ENCODE measurements around the gene WDHD1.
"Not testable (repeated sequence)": the region's sequence is repeated elsewhere in the genome, so short reads cannot be mapped to it uniquely, and the experiment has no call there.

WDHD1 gene

DNA sequence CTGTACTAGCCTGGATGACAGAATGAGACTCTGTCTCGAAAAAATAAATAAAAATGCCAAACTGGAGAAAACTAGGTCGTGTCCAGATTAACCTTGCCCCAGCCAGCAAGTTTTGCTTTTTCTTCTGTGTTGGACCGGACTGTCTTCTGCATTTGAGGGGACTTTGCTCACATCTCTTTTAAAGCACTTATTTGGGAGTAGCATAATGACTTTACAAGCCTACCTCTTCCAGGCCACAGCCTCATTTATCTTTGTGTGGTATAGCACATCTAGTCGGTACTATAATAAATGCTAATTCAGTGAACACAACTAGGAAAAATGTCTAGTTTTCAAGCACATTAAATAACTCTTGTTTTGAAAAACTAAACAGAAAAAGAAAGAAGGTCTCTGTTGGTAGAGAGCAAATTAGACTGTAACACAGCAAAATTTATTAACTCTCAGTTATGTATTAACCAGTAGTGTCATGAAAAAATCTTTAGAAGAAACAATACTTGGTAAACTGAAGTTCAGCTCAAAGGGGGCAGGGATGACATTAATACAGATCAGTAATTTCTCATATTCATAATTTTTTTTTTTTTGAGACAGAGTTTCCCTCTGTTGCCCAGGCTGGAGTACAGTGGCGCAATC lies 52.0 kb downstream of the WDHD1 start:
- Histone ChIP-seq H3K27ac (ENCODE audit: insufficient read depth in 1 of 2, low read depth in 1 of 2, low read length in 2 of 2, poor library complexity in 1 of 2, severe bottlenecking in 2 of 2) (no peak overlapping the region), H3K27me3 (replicated peaks in 2 of 5; ENCODE audit: control insufficient read depth in 4 of 5, insufficient read depth in 5 of 5, low read length in 4 of 5) (no peaks in the 10 kb centered on the region), H3K9me3 (ENCODE audit: control extremely low read depth in 1 of 5, control insufficient read depth in 4 of 5, insufficient read depth in 2 of 5, low read depth in 1 of 5, low read length in 4 of 5) (no peaks in the 10 kb centered on the region), H3K4me1 (ENCODE audit: control extremely low read depth in 1 of 4, control insufficient read depth in 4 of 4, insufficient read depth in 4 of 4, low read length in 3 of 4) (no peaks in the 10 kb centered on the region), H3K36me3 (ENCODE audit: control insufficient read depth in 4 of 4, insufficient read depth in 4 of 4, low read length in 3 of 4) (peaks cover 0 to 12% (median 8%) of the 10 kb centered on the region in 4 experiments), H3K4me3 (ENCODE audit: control insufficient read depth in 1 of 7, extremely low read depth in 1 of 7, insufficient read depth in 4 of 7, low read depth in 2 of 7, low read length in 6 of 7) (no peak overlapping the region)
- POLR2A ChIA-PET, result no interaction called here
- no peak for DNase-seq
- WGBS (ENCODE audit: insufficient coverage), result 96% methylated on average over 3 of the region's 5 CpGs
- CTCF ChIA-PET, result interaction anchor here (1.5 kb wide), 1 partner anchor 10 kb away, joined by 4 read pairs; no protein-coding TSS in a partner anchor

DNA sequence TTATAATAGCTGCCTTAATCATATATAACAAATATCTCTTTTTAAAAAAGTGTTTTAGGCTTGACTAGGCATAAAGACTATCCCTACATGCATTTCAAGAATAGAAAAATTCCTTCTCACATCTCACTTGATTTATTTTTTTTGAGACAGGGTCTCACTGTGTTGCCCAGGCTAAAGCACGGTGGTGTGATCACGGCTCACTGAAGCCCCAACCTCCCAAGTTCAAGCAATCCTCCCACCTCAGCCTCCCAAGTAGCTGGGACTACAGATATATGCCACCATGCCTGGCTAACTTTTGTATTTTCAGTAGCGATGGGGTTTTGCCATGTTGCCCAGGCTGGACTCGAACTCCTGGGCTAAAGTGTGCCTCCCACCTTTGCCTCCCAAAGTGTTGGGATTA lies 59.4 kb downstream of the WDHD1 start:
- ChIA-PET POLR2A (no interaction called here), CTCF (interaction anchor here (0.8 kb wide), 1 partner anchor 10 kb away, joined by 4 read pairs; no protein-coding TSS in a partner anchor)
- Histone ChIP-seq H3K27me3 (replicated peaks in 2 of 5; ENCODE audit: control insufficient read depth in 4 of 5, insufficient read depth in 5 of 5, low read length in 4 of 5) (no peaks in the 10 kb centered on the region), H3K9me3 (ENCODE audit: control extremely low read depth in 1 of 5, control insufficient read depth in 4 of 5, insufficient read depth in 2 of 5, low read depth in 1 of 5, low read length in 4 of 5) (no peaks in the 10 kb centered on the region), H3K27ac (ENCODE audit: insufficient read depth in 1 of 2, low read depth in 1 of 2, low read length in 2 of 2, poor library complexity in 1 of 2, severe bottlenecking in 2 of 2) (no peak overlapping the region), H3K36me3 (ENCODE audit: control insufficient read depth in 4 of 4, insufficient read depth in 4 of 4, low read length in 3 of 4) (peaks cover 0 to 27% (median 10%) of the 10 kb centered on the region in 4 experiments), H3K4me3 (ENCODE audit: control insufficient read depth in 1 of 7, extremely low read depth in 1 of 7, insufficient read depth in 4 of 7, low read depth in 2 of 7, low read length in 6 of 7) (no peak overlapping the region), H3K4me1 (ENCODE audit: control extremely low read depth in 1 of 4, control insufficient read depth in 4 of 4, insufficient read depth in 4 of 4, low read length in 3 of 4) (no peaks in the 10 kb centered on the region)
- no peak for DNase-seq
- WGBS (ENCODE audit: insufficient coverage), result 100% methylated on average over 3 of the region's 4 CpGs

DNA sequence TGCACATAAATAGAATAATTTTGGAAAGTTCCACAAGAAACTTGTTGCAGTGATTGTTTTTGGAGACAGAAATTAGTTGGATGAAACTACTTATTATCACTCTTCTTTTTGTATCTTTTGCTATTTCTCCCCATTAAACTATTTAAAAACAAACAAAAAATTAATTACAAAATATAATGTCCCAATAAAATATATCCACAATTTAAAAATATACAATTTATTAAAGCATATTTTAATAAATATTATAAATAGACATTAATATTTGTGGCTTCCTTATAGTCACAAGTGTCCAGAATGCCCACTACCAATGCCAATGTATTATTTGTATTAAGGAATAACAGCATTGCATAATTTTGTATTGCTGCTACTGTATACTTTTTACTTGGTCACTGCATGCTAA lies 71.8 kb downstream of the WDHD1 start:
- no peak overlapping the region for H3K4me3 ChIP-seq (ENCODE audit: control insufficient read depth in 1 of 7, extremely low read depth in 1 of 7, insufficient read depth in 4 of 7, low read depth in 2 of 7, low read length in 6 of 7)
- POLR2A ChIA-PET, result no interaction called here
- CTCF ChIA-PET, result no interaction called here
- H3K27ac ChIP-seq (ENCODE audit: insufficient read depth in 1 of 2, low read depth in 1 of 2, low read length in 2 of 2, poor library complexity in 1 of 2, severe bottlenecking in 2 of 2), result no peak overlapping the region
- H3K4me1 ChIP-seq (ENCODE audit: control extremely low read depth in 1 of 4, control insufficient read depth in 4 of 4, insufficient read depth in 4 of 4, low read length in 3 of 4), result no peaks in the 10 kb centered on the region
- no peaks in the 10 kb centered on the region for H3K27me3 ChIP-seq (replicated peaks in 2 of 5; ENCODE audit: control insufficient read depth in 4 of 5, insufficient read depth in 5 of 5, low read length in 4 of 5)
- H3K9me3 ChIP-seq (ENCODE audit: control extremely low read depth in 1 of 5, control insufficient read depth in 4 of 5, insufficient read depth in 2 of 5, low read depth in 1 of 5, low read length in 4 of 5), result no peaks in the 10 kb centered on the region
- H3K36me3 ChIP-seq (ENCODE audit: control insufficient read depth in 4 of 4, insufficient read depth in 4 of 4, low read length in 3 of 4), result peaks cover 8 to 41% (median 12%) of the 10 kb centered on the region in 4 experiments
- DNase-seq, result no peak

DNA sequence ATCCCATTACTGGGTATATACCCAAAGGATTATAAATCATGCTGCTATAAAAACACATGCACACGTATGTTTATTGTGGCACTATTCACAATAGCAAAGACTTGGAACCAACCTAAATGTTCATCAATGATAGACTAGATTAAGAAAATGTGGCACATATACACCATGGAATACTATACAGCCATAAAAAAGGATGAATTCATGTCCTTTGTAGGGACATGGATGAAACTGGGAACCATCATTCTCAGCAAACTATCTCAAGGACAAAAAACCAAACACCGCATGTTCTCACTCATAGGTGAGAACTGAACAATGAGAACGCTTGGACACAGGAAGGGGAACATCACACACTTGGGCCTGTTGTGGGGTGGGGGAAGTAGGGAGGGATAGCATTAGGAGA lies 73.3 kb downstream of the WDHD1 start:
- H3K9me3 ChIP-seq (ENCODE audit: control extremely low read depth in 1 of 5, control insufficient read depth in 4 of 5, insufficient read depth in 2 of 5, low read depth in 1 of 5, low read length in 4 of 5); H3K4me1 ChIP-seq (ENCODE audit: control extremely low read depth in 1 of 4, control insufficient read depth in 4 of 4, insufficient read depth in 4 of 4, low read length in 3 of 4); H3K27me3 ChIP-seq (replicated peaks in 2 of 5; ENCODE audit: control insufficient read depth in 4 of 5, insufficient read depth in 5 of 5, low read length in 4 of 5); DNase-seq; CTCF ChIA-PET; H3K4me3 ChIP-seq (ENCODE audit: control insufficient read depth in 1 of 7, extremely low read depth in 1 of 7, insufficient read depth in 4 of 7, low read depth in 2 of 7, low read length in 6 of 7); H3K27ac ChIP-seq (ENCODE audit: insufficient read depth in 1 of 2, low read depth in 1 of 2, low read length in 2 of 2, poor library complexity in 1 of 2, severe bottlenecking in 2 of 2): not testable (repeated sequence)
- POLR2A ChIA-PET, result interaction anchor here (0.7 kb wide), 1 partner anchor 52 kb away, joined by 3 read pairs; no protein-coding TSS in a partner anchor
- peaks cover 8 to 28% (median 11%) of the 10 kb centered on the region in 4 experiments for H3K36me3 ChIP-seq (ENCODE audit: control insufficient read depth in 4 of 4, insufficient read depth in 4 of 4, low read length in 3 of 4)
- WGBS (ENCODE audit: insufficient coverage), result no CpG with 5 or more reads among the region's 3 CpGs

DNA sequence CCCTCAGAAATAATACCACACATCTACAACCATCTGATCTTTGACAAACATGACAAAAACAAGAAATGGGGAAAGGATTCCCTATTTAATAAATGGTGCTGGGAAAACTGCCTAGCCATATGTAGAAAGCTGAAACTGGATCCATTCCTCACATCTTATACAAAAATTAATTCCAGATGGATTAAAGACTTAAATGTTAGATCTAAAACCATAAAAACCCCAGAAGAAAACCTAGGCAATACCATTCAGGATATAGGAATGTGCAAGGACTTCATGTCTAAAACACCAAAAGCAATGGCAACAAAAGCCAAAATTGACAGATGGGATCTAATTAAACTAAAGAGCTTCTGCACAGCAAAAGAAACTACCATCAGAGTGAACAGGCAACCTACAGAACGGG lies 74.1 kb downstream of the WDHD1 start:
- H3K4me1 ChIP-seq (ENCODE audit: control extremely low read depth in 1 of 4, control insufficient read depth in 4 of 4, insufficient read depth in 4 of 4, low read length in 3 of 4); H3K9me3 ChIP-seq (ENCODE audit: control extremely low read depth in 1 of 5, control insufficient read depth in 4 of 5, insufficient read depth in 2 of 5, low read depth in 1 of 5, low read length in 4 of 5); CTCF ChIA-PET; H3K27ac ChIP-seq (ENCODE audit: insufficient read depth in 1 of 2, low read depth in 1 of 2, low read length in 2 of 2, poor library complexity in 1 of 2, severe bottlenecking in 2 of 2); POLR2A ChIA-PET; DNase-seq; H3K4me3 ChIP-seq (ENCODE audit: control insufficient read depth in 1 of 7, extremely low read depth in 1 of 7, insufficient read depth in 4 of 7, low read depth in 2 of 7, low read length in 6 of 7); H3K27me3 ChIP-seq (replicated peaks in 2 of 5; ENCODE audit: control insufficient read depth in 4 of 5, insufficient read depth in 5 of 5, low read length in 4 of 5): not testable (repeated sequence)
- H3K36me3 ChIP-seq (ENCODE audit: control insufficient read depth in 4 of 4, insufficient read depth in 4 of 4, low read length in 3 of 4), result peaks cover 5 to 26% (median 11%) of the 10 kb centered on the region in 4 experiments
- 100% methylated on average over 1 of the region's 1 CpG for WGBS (ENCODE audit: insufficient coverage)

DNA sequence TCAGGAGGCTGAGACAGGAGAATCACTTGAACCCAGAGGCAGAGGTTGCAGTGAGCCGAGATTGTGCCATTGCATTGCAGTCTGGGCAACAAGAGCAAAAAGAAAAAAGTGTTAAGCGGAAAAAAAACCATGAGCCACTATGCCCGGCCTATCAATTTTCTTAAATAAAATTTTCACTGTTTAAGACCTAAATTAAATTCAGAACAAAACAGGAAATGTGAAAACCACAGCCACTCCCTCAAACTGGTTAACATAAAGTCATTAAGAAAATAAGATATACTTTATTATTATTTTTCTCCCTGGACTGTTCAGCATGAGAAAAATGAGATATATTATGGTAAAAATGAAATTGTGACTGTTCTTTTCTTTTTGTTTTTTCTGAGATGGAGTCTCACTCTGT lies 79.7 kb downstream of the WDHD1 start:
- Histone ChIP-seq H3K9me3 (ENCODE audit: control extremely low read depth in 1 of 5, control insufficient read depth in 4 of 5, insufficient read depth in 2 of 5, low read depth in 1 of 5, low read length in 4 of 5) (peaks cover 0 to 9% (median 4%) of the 10 kb centered on the region in 5 experiments), H3K27me3 (replicated peaks in 2 of 5; ENCODE audit: control insufficient read depth in 4 of 5, insufficient read depth in 5 of 5, low read length in 4 of 5) (no peaks in the 10 kb centered on the region), H3K4me3 (ENCODE audit: control insufficient read depth in 1 of 7, extremely low read depth in 1 of 7, insufficient read depth in 4 of 7, low read depth in 2 of 7, low read length in 6 of 7) (no peak overlapping the region), H3K4me1 (ENCODE audit: control extremely low read depth in 1 of 4, control insufficient read depth in 4 of 4, insufficient read depth in 4 of 4, low read length in 3 of 4) (no peaks in the 10 kb centered on the region), H3K36me3 (ENCODE audit: control insufficient read depth in 4 of 4, insufficient read depth in 4 of 4, low read length in 3 of 4) (peaks cover 0 to 15% (median 5%) of the 10 kb centered on the region in 4 experiments), H3K27ac (ENCODE audit: insufficient read depth in 1 of 2, low read depth in 1 of 2, low read length in 2 of 2, poor library complexity in 1 of 2, severe bottlenecking in 2 of 2) (no peak overlapping the region)
- peak in 1 of 3 donors; percentile 24 for DNase-seq
- CTCF ChIA-PET, result no interaction called here
- POLR2A ChIA-PET, result no interaction called here
- 100% methylated on average over 1 of the region's 3 CpGs for WGBS (ENCODE audit: insufficient coverage)

DNA sequence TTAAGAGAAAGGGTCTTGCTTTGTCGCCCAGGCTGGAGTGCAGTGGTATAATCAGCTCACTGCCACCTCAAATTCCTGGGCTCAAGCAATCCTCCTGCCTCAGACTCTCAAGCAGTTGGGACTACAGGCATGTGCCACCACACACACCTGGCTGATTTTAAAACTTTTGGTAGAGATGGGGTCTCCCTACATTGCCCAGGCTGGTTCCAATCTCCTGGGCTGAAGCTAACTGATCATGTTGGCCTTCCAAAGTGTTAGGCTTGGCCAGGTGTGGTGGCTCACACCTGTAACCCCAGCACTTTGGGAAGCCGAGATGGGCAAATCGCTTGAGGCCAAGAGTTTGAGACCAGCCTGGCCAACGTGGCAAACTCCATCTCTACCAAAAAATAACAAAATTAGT lies 80.4 kb downstream of the WDHD1 start:
- Histone ChIP-seq H3K27ac (ENCODE audit: insufficient read depth in 1 of 2, low read depth in 1 of 2, low read length in 2 of 2, poor library complexity in 1 of 2, severe bottlenecking in 2 of 2) (no peak overlapping the region), H3K4me3 (ENCODE audit: control insufficient read depth in 1 of 7, extremely low read depth in 1 of 7, insufficient read depth in 4 of 7, low read depth in 2 of 7, low read length in 6 of 7) (no peak overlapping the region), H3K36me3 (ENCODE audit: control insufficient read depth in 4 of 4, insufficient read depth in 4 of 4, low read length in 3 of 4) (peaks cover 0 to 15% (median 5%) of the 10 kb centered on the region in 4 experiments), H3K27me3 (replicated peaks in 2 of 5; ENCODE audit: control insufficient read depth in 4 of 5, insufficient read depth in 5 of 5, low read length in 4 of 5) (no peaks in the 10 kb centered on the region), H3K9me3 (ENCODE audit: control extremely low read depth in 1 of 5, control insufficient read depth in 4 of 5, insufficient read depth in 2 of 5, low read depth in 1 of 5, low read length in 4 of 5) (peaks cover 0 to 9% (median 4%) of the 10 kb centered on the region in 5 experiments), H3K4me1 (ENCODE audit: control extremely low read depth in 1 of 4, control insufficient read depth in 4 of 4, insufficient read depth in 4 of 4, low read length in 3 of 4) (no peaks in the 10 kb centered on the region)
- WGBS (ENCODE audit: insufficient coverage), result 100% methylated on average over 4 of the region's 4 CpGs
- ChIA-PET POLR2A (no interaction called here), CTCF (no interaction called here)
- DNase-seq, result no peak
